SK-N-SH (cell line): ENCODE results near the gene FLACC1. TPM values are rescaled to one million over a fixed set of nuclear protein-coding genes. Genes with fewer than 3 reads are reported as not detected.

Source experiments
- CTCF ChIA-PET: fragments of 300-600, 350-600 bp; formaldehyde crosslinking; extraction: SDS; loops from one replicate; lab custom pipeline; 2021; lab: Yijun Ruan, JAX
- POLR2A ChIA-PET: fragments of 350-600 bp; sonication (Branson Sonifier 250); formaldehyde crosslinking; extraction: SDS; loops from one replicate; lab custom pipeline; 2020; ENCODE audit warnings: antibody characterized with exemption, inconsistent platforms; lab: Yijun Ruan, JAX
- DNase-seq: peaks from one replicate; pipeline ENCODE4 v3.0.0; 2012
- H2AFZ ChIP-seq: fragments of 200-600 bp; sonication (generic); 2 replicates; pipeline ENCODE4 v1.8.1; 2016; ENCODE audit warnings: antibody characterized with exemption, mild to moderate bottlenecking, low read depth
- H3F3A ChIP-seq: fragments of 200-600 bp; sonication (generic); replicated peaks from 2 replicates; pipeline ENCODE3; 2016; ENCODE audit warnings: antibody characterized with exemption, mild to moderate bottlenecking; ENCODE audit not compliant: insufficient read depth
- H3K27ac ChIP-seq, 2 experiments: fragments of 200-500 bp in 1 of 2; fragments of 200-600 bp in 1 of 2; sonication (Bioruptor generic) in 1 of 2; sonication (generic), shearing (Covaris generic) in 1 of 2; 2 replicates each; pipeline versions ENCODE4 v1.5.1 to v1.6.1; 2014 to 2016; ENCODE audit warnings: low read depth in 2 of 2, inconsistent platforms in 1 of 2, low read length in 1 of 2, mild to moderate bottlenecking in 1 of 2, mixed read lengths in 1 of 2
- H3K27me3 ChIP-seq: fragments of 200-600 bp; sonication (generic), shearing (Covaris generic); 2 replicates; pipeline ENCODE4 v1.6.1; 2016; ENCODE audit warnings: mixed run types; ENCODE audit not compliant: insufficient read depth
- H3K36me3 ChIP-seq, 2 experiments: fragments of 200-500 bp in 1 of 2; fragments of 200-600 bp in 1 of 2; sonication (Bioruptor generic) in 1 of 2; sonication (generic) in 1 of 2; replicated peaks in 1 of 2; 2 replicates each; pipeline versions ENCODE3 to v1.5.1; 2014 to 2016; ENCODE audit warnings: low read length in 1 of 2, mild to moderate bottlenecking in 1 of 2; ENCODE audit not compliant: insufficient read depth in 2 of 2, control insufficient read depth in 1 of 2
- H3K4me1 ChIP-seq, 2 experiments: fragments of 200-500 bp in 1 of 2; fragments of 200-600 bp in 1 of 2; sonication (Bioruptor generic) in 1 of 2; sonication (generic), shearing (Covaris generic) in 1 of 2; 2 replicates each; pipeline versions ENCODE4 v1.5.1 to v1.6.1; 2014 to 2016; ENCODE audit warnings: low read depth in 1 of 2, low read length in 1 of 2, mixed run types in 1 of 2; ENCODE audit not compliant: insufficient read depth in 2 of 2, control insufficient read depth in 1 of 2
- H3K4me2 ChIP-seq: fragments of 200-600 bp; sonication (generic), shearing (Covaris generic); 2 replicates; pipeline ENCODE4 v1.6.1; 2017; ENCODE audit warnings: mixed run types
- H3K4me3 ChIP-seq, 2 experiments: fragments of 200-500 bp in 1 of 2; fragments of 200-600 bp in 1 of 2; sonication (Bioruptor generic) in 1 of 2; sonication (generic), shearing (Covaris generic) in 1 of 2; 2 replicates each; pipeline versions ENCODE4 v1.5.1 to v1.8.1; 2014 to 2016; ENCODE audit warnings: low read depth in 2 of 2, inconsistent platforms in 1 of 2, low read length in 1 of 2, mild to moderate bottlenecking in 1 of 2, mixed read lengths in 1 of 2, moderate library complexity in 1 of 2
- H3K79me2 ChIP-seq: fragments of 200-600 bp; sonication (generic); 2 replicates; pipeline ENCODE4 v1.8.1; 2017; ENCODE audit warnings: mild to moderate bottlenecking; ENCODE audit not compliant: insufficient read depth
- H3K9ac ChIP-seq: fragments of 200-600 bp; sonication (generic); 2 replicates; pipeline ENCODE4 v1.6.1; 2017; ENCODE audit warnings: mixed run types
- H3K9me2 ChIP-seq: fragments of 200-600 bp; sonication (generic); 2 replicates; pipeline ENCODE4 v1.6.1; 2017; ENCODE audit warnings: mixed run types
- H3K9me3 ChIP-seq: fragments of 200-600 bp; sonication (generic); 2 replicates; pipeline ENCODE4 v1.6.1; 2017; ENCODE audit warnings: mixed run types, mild to moderate bottlenecking, moderate library complexity
- H4K20me1 ChIP-seq: fragments of 200-600 bp; sonication (generic); 2 replicates; pipeline ENCODE4 v1.6.1; 2017; ENCODE audit warnings: mild to moderate bottlenecking, mixed run types; ENCODE audit not compliant: insufficient read depth
- CHD2 ChIP-seq: fragments of 150-350 bp; IDR thresholded peaks from 2 replicates; pipeline ENCODE4 v1.6.1; 2018; ENCODE audit warnings: low read length; ENCODE audit not compliant: partially characterized antibody
- ELF1 ChIP-seq: IDR thresholded peaks from 2 replicates; pipeline ENCODE4 v1.4.0; 2012
- EP300 ChIP-seq, 2 experiments: IDR thresholded peaks; 2 replicates each; pipeline versions ENCODE4 v1.4.0 to v1.6.1; 2012; ENCODE audit warnings: borderline replicate concordance in 1 of 2, low read depth in 1 of 2, low read length in 1 of 2
- EZH2phosphoT487 ChIP-seq: fragments of 200-600 bp; sonication (generic); IDR thresholded peaks from 2 replicates; pipeline ENCODE4 v1.6.1; 2017; ENCODE audit warnings: low read depth, mixed run types, mild to moderate bottlenecking, antibody characterized with exemption, moderate library complexity, borderline replicate concordance
- FOSL2 ChIP-seq: IDR thresholded peaks from 2 replicates; pipeline ENCODE4 v1.4.0; 2012; ENCODE audit warnings: low read depth, mild to moderate bottlenecking, moderate library complexity, borderline replicate concordance
- FOXJ3 ChIP-seq: sonication (generic); formaldehyde crosslinking; IDR thresholded peaks from 2 replicates; pipeline ENCODE4 v1.5.1; 2020; ENCODE audit warnings: mild to moderate bottlenecking, missing genetic modification reagents
- FOXM1 ChIP-seq: IDR thresholded peaks from 2 replicates; pipeline ENCODE4 v1.4.0; 2012; ENCODE audit warnings: low read depth, mild to moderate bottlenecking
- GABPA ChIP-seq: IDR thresholded peaks from 2 replicates; pipeline ENCODE4 v1.4.0; 2012; ENCODE audit warnings: low read depth, mild to moderate bottlenecking
- MXI1 ChIP-seq: IDR thresholded peaks from 2 replicates; pipeline ENCODE4 v1.6.1; 2012; ENCODE audit warnings: mild to moderate bottlenecking, low read depth, low read length, improper control_type of control experiment
- NFIC ChIP-seq: IDR thresholded peaks from 2 replicates; pipeline ENCODE4 v1.4.0; 2012; ENCODE audit warnings: borderline replicate concordance
- RFX5 ChIP-seq: IDR thresholded peaks from 2 replicates; pipeline ENCODE4 v1.6.1; 2012; ENCODE audit warnings: mild to moderate bottlenecking, improper control_type of control experiment, low read length
- TCF12 ChIP-seq: IDR thresholded peaks from 2 replicates; pipeline ENCODE4 v1.4.0; 2012
- YY1 ChIP-seq: IDR thresholded peaks from 2 replicates; pipeline ENCODE4 v1.4.0; 2012; ENCODE audit warnings: low read depth, mild to moderate bottlenecking
- WGBS: methylation state at CpG from one replicate; pipeline ENCODE4 v1.1.6; 2017; ENCODE audit warnings: low lambda C conversion rate; 5-methylcytosine and 5-hydroxymethylcytosine counted together
- polyA plus RNA-seq, 3 experiments: library from polyadenylated mRNA; depleted of rRNA; stranded (reverse); fragments of >200 nt; gene quantifications; 2 replicates each; pipeline ENCODE4 v1.2.3, GENCODE V29; 2012
- TF ChIP-seq, protein P1 (sequence below): IDR thresholded peaks from 2 replicates; pipeline ENCODE4 v1.6.1; 2012; ENCODE audit warnings: mild to moderate bottlenecking, low read depth, low read length, moderate library complexity
- TF ChIP-seq, protein P2 (sequence below): fragments of 200-600 bp; sonication (generic); IDR thresholded peaks from 2 replicates; pipeline ENCODE4 v1.6.1; 2017; ENCODE audit warnings: antibody characterized with exemption, mild to moderate bottlenecking, moderate library complexity
- TF ChIP-seq, protein P3 (sequence below): IDR thresholded peaks from 2 replicates; pipeline ENCODE4; 2012
- TF ChIP-seq, protein P4 (sequence below): IDR thresholded peaks from 2 replicates; pipeline ENCODE4 v1.4.0; 2012; ENCODE audit warnings: low read depth, borderline replicate concordance

FLACC1 gene
- polyA plus RNA-seq, 1 of the 3 experiments (the other 2 are of a cell fraction) = 0.35 TPM

DNA sequence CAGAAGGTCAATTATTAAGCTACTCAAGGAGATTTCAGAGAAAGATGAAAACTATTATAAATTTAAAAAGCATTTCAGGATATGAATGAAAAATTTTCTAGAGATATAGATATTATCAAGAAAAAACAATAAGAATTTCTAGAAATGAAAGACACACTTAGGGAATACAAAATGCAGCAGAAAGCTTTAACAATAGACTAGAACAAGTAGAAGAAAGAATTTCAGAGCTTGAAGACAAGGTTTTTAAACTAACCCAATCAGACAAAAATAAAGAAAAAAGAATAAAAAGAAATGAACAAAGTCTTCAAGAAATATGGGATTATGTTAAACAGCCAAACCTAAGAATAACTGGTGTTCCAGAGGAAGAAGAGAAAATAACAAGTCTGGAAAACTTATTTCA, 34.4 kb downstream of the FLACC1 start:
- TF ChIP-seq ELF1 = no peak
- no peak for TF ChIP-seq EZH2phosphoT487
- no peak for TF ChIP-seq FOXM1
- TF ChIP-seq GABPA = no peak
- TF ChIP-seq, protein P1, sequence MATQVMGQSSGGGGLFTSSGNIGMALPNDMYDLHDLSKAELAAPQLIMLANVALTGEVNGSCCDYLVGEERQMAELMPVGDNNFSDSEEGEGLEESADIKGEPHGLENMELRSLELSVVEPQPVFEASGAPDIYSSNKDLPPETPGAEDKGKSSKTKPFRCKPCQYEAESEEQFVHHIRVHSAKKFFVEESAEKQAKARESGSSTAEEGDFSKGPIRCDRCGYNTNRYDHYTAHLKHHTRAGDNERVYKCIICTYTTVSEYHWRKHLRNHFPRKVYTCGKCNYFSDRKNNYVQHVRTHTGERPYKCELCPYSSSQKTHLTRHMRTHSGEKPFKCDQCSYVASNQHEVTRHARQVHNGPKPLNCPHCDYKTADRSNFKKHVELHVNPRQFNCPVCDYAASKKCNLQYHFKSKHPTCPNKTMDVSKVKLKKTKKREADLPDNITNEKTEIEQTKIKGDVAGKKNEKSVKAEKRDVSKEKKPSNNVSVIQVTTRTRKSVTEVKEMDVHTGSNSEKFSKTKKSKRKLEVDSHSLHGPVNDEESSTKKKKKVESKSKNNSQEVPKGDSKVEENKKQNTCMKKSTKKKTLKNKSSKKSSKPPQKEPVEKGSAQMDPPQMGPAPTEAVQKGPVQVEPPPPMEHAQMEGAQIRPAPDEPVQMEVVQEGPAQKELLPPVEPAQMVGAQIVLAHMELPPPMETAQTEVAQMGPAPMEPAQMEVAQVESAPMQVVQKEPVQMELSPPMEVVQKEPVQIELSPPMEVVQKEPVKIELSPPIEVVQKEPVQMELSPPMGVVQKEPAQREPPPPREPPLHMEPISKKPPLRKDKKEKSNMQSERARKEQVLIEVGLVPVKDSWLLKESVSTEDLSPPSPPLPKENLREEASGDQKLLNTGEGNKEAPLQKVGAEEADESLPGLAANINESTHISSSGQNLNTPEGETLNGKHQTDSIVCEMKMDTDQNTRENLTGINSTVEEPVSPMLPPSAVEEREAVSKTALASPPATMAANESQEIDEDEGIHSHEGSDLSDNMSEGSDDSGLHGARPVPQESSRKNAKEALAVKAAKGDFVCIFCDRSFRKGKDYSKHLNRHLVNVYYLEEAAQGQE = no peak
- TF ChIP-seq YY1 = no peak
- TF ChIP-seq, protein P2, sequence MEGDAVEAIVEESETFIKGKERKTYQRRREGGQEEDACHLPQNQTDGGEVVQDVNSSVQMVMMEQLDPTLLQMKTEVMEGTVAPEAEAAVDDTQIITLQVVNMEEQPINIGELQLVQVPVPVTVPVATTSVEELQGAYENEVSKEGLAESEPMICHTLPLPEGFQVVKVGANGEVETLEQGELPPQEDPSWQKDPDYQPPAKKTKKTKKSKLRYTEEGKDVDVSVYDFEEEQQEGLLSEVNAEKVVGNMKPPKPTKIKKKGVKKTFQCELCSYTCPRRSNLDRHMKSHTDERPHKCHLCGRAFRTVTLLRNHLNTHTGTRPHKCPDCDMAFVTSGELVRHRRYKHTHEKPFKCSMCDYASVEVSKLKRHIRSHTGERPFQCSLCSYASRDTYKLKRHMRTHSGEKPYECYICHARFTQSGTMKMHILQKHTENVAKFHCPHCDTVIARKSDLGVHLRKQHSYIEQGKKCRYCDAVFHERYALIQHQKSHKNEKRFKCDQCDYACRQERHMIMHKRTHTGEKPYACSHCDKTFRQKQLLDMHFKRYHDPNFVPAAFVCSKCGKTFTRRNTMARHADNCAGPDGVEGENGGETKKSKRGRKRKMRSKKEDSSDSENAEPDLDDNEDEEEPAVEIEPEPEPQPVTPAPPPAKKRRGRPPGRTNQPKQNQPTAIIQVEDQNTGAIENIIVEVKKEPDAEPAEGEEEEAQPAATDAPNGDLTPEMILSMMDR = no peak
- TF ChIP-seq, protein P3, sequence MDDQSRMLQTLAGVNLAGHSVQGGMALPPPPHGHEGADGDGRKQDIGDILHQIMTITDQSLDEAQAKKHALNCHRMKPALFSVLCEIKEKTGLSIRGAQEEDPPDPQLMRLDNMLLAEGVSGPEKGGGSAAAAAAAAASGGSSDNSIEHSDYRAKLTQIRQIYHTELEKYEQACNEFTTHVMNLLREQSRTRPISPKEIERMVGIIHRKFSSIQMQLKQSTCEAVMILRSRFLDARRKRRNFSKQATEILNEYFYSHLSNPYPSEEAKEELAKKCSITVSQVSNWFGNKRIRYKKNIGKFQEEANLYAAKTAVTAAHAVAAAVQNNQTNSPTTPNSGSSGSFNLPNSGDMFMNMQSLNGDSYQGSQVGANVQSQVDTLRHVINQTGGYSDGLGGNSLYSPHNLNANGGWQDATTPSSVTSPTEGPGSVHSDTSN = no peak
- TF ChIP-seq MXI1 = no peak
- TF ChIP-seq, all 33 proteins: peak for 0
- Histone ChIP-seq H3K4me3 (no peak overlapping the region), H3K9me2 (no peaks in the 10 kb centered on the region), H3K27me3 (no peaks in the 10 kb centered on the region), H3K79me2 (no peaks in the 10 kb centered on the region), H3K9me3 (0 out of 2 replicates have a peak, but pooled peaks cover 7% of the 10 kb centered on the region), H3F3A (no peaks in the 10 kb centered on the region), H3K4me1 (no peaks in the 10 kb centered on the region; a peak in 1 of 4 replicates), H3K4me2 (no peak overlapping the region), H3K9ac (no peak overlapping the region), H3K27ac (no peak overlapping the region), H2AFZ (no peak overlapping the region), H3K36me3 (peaks cover 0 to 3% of the 10 kb centered on the region in 2 experiments), H4K20me1 (no peaks in the 10 kb centered on the region)
- CTCF ChIA-PET = interaction anchor here (0.6 to 1.3 kb wide), 3 partner anchors 14 to 462 kb away, joined by 3 to 4 read pairs (median 4); no protein-coding TSS in a partner anchor
- no peak for DNase-seq
- POLR2A ChIA-PET = no interaction called here

DNA sequence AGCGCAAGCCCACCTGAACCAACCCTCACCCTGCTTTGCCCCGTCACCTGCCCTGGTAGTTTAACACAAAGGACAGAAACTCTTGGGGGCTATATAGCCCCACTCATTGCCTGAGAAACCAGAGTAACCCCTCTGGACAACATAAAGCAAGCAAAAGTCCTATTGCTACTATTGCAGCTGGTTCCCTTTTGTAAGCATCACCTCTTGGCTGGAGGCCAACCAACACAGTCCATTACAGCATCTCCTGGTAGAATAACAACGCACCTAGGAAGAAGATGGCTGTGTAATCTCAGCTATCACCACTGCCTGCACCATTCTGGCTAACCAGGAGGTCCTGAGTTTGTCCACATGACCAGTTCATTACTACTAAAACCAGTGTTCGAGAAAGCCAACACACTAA, 36.4 kb downstream of the FLACC1 start:
- Histone ChIP-seq H3K9me3 (0 out of 2 replicates have a peak, but pooled peaks cover 7% of the 10 kb centered on the region), H3F3A (no peaks in the 10 kb centered on the region), H3K4me1 (no peaks in the 10 kb centered on the region; a peak in 1 of 4 replicates), H3K27me3 (no peaks in the 10 kb centered on the region), H3K9ac (no peak overlapping the region), H3K79me2 (no peaks in the 10 kb centered on the region), H4K20me1 (no peaks in the 10 kb centered on the region), H3K4me2 (no peak overlapping the region), H3K27ac (no peak overlapping the region), H3K4me3 (no peak overlapping the region), H3K9me2 (no peaks in the 10 kb centered on the region), H3K36me3 (peaks cover 0 to 3% of the 10 kb centered on the region in 2 experiments), H2AFZ (no peak overlapping the region)
- WGBS = 81% methylated on average over 3 of the region's 4 CpGs
- DNase-seq = no peak
- CTCF ChIA-PET = interaction anchor here (1.2 kb wide), 1 partner anchor 9 kb away, joined by 3 read pairs; no protein-coding TSS in a partner anchor
- POLR2A ChIA-PET = no interaction called here
- no peak for TF ChIP-seq EP300 (IDR thresholded peaks at IDR 0.05; ENCODE audit: borderline replicate concordance in 1 of 2, low read depth in 1 of 2, low read length in 1 of 2)
- TF ChIP-seq, protein P3 = no peak
- TF ChIP-seq EZH2phosphoT487 = no peak
- TF ChIP-seq NFIC = no peak
- TF ChIP-seq GABPA = no peak
- TF ChIP-seq, protein P4, sequence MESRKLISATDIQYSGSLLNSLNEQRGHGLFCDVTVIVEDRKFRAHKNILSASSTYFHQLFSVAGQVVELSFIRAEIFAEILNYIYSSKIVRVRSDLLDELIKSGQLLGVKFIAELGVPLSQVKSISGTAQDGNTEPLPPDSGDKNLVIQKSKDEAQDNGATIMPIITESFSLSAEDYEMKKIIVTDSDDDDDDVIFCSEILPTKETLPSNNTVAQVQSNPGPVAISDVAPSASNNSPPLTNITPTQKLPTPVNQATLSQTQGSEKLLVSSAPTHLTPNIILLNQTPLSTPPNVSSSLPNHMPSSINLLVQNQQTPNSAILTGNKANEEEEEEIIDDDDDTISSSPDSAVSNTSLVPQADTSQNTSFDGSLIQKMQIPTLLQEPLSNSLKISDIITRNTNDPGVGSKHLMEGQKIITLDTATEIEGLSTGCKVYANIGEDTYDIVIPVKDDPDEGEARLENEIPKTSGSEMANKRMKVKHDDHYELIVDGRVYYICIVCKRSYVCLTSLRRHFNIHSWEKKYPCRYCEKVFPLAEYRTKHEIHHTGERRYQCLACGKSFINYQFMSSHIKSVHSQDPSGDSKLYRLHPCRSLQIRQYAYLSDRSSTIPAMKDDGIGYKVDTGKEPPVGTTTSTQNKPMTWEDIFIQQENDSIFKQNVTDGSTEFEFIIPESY = no peak
- TF ChIP-seq FOXJ3 (CRISPR knock-in tag) = no peak
- no peak for TF ChIP-seq RFX5
- no peak for TF ChIP-seq FOSL2
- no peak for TF ChIP-seq CHD2
- no peak for TF ChIP-seq TCF12
